ENCODE results near the gene SLC35F2.
"Not testable (repeated sequence)": the region's sequence is repeated elsewhere in the genome, so short reads cannot be mapped to it uniquely, and the experiment has no call there.

Gene SLC35F2, protein sequence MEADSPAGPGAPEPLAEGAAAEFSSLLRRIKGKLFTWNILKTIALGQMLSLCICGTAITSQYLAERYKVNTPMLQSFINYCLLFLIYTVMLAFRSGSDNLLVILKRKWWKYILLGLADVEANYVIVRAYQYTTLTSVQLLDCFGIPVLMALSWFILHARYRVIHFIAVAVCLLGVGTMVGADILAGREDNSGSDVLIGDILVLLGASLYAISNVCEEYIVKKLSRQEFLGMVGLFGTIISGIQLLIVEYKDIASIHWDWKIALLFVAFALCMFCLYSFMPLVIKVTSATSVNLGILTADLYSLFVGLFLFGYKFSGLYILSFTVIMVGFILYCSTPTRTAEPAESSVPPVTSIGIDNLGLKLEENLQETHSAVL

GRCh38 chr11:107858217-107859070 lies at the start of gene SLC35F2:
Gene SLC35F2, minus strand, starts transcription at chr11:107858787. Its CDS starts 20 bp downstream, at chr11:107858767.
- DNase-seq = peak; percentile 1

GRCh38 chr11:107908211-107908610 lies 49.6 kb upstream of the SLC35F2 start:
- no peak for DNase-seq

DNA sequence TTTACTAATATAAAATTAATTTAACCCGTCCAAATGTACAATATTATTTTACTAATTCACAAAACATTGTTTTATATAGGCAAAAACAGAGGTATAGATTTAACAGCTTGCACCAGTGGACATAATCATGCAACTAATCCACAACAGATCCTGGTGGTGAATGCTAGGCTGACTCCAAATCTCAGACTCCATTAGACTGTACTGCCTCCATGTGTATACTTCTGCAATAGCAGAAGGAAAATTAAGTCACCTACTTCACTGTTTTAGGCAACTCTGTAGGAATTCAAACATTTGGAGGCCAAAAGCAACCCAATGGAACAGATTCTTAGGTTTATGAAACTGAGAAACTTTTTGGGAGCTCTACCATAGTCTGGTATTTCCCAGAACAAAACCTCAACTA lies 39.7 kb upstream of the SLC35F2 start:
- no peak for DNase-seq

GRCh38 chr11:107882095-107882820 lies 23.7 kb upstream of the SLC35F2 start:
- no peak for DNase-seq

GRCh38 chr11:107881471-107881870 lies 22.9 kb upstream of the SLC35F2 start:
- DNase-seq = not testable (repeated sequence)

DNA sequence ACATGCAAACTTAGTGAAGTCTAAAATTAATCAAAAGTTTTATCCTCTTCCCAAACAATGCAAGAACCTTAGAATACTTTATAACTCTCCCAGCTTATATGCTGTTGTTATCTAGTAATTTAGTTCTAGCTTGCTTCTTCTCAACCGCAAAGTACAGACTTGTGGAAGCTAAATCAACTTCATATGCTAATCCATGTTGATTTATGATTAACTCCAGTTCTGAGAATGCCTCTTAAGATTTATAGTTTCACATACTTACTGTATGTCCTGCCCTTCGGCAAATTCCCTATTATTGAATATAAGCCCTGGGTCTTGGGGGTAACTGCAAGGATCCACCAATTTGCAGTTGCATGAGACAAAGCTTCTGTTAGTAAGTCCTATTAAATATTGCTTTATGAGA lies 17.6 kb upstream of the SLC35F2 start:
- no peak for DNase-seq

DNA sequence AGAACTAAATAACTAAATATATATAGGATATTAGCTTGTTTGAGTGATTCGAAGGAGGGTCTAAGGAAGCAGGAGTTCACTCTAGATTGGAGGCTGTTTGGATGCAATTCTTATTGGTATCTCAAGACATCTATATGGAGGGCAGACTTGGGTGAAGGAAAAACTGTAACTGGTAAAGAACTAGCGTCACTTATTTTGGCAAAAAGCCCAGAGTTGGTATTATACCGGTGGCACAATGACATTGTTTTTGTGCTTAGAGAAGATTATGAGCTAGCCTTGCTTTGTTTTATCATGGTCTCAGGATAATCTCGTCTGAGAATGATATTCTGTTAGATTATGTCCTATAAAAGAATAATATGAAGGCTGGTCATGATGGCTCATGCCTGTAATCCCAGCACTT lies 6.0 kb upstream of the SLC35F2 start:
- no peak for DNase-seq

GRCh38 chr11:107860688-107861087 lies 2.1 kb upstream of the SLC35F2 start:
- no peak for DNase-seq

- DNase-seq = not testable (repeated sequence)
Observed at GRCh38 chr11:107860240-107860620, 1.6 kb upstream of the SLC35F2 start.

DNA sequence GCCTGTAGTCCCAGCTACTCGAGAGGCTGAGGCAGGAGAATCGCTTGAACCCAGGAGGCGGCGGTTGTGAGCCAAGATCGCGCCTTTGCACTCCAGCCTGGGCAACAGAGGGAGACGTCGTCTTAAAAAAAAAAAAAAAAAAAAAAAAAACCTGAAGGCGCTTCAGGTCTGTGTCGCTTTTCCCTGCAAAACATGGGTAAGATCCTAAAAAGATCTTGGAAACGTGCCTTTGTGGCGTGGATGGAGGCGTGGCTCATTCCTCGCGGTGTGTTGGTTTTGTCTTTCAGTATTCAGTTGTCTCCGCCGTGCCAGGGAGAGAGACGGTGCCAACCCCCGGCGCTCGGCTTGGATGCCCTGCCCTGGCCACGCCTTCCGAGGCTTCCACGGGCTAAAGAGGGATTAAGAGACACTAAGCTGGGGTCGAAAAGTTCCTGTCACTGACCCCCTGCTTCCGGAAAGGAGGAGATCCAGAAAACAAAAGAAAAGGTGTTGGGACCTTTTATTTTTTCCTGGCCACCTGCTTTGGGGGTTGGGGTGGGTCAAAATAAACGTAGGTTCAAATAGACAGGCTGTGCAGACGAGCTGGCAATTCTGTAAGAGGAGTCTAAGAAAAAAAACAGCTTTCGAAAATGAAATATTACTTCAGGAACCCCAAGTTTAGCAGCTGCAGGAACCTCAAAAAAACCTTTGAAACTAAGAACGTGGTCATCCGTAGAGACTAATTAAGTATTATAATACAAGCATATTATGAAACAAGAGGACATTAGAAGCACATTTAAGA lies 1.1 kb upstream of the SLC35F2 start:
- no peak for DNase-seq

- no peak for DNase-seq
Observed at GRCh38 chr11:107857550-107858216, 904 bp downstream of the SLC35F2 start.

GRCh38 chr11:107856981-107857517 lies 1.5 kb downstream of the SLC35F2 start:
- DNase-seq = no peak

DNA sequence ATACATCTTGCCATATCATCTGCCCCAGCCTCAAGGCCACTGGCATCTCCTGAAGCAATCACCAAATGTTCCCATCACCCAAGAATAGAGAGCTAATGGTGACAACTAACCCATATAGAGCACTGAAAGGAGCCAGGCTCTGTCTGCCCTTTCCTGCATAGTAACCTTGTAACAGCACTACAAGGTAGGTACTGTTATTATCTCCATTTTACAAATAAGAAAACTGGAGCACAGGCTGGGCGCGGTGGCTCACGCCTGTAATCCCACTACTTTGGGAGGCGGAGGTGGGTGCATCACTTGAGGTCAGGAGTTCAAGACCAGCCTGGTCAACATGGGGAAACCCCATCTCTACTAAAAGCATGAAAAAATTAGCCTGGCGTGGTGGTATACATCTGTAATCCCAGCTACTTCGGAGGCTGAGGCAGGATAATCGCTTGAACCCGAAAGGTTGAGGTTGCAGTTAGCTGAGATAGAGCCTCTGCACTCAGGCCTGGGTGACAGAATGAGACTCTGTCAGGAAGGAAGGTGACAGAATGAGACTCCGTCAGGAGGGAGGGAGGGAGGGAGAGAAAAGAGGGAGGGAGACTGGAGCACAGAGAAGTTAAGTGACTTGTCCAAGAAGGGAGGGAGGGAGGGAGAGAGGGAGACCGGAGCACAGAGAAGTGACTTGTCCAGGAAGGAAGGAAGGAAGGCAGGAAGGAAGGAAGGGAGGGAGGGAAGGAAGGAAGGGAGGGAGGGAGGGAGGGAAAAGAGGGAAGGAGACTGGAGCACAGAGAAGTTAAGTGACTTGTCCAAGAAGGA lies 2.2 kb downstream of the SLC35F2 start:
- DNase-seq = no peak

DNA sequence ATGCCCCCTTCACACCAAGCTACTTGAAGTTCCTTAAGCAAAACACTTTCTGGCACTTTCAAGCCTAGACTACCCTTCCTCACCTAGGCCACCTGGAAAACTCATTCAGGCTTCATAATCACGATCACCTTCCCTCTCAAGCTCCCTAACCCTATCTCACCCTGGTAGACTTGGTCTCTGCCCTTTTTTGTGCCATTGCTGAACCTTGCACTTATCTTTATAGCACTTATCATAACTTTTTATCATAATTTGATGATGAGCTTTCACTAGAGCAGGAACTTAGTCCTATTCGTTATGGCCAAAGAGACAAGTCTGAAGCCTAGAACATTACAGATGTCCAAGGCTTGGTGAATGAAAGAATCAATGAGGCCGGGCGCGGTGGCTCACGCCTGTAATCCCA lies 5.5 kb downstream of the SLC35F2 start:
- no peak for DNase-seq

GRCh38 chr11:107851704-107852310 lies 6.8 kb downstream of the SLC35F2 start:
- no peak for DNase-seq

GRCh38 chr11:107849790-107850189 lies 8.8 kb downstream of the SLC35F2 start:
- no peak for DNase-seq

- no peak for DNase-seq
Observed at GRCh38 chr11:107848345-107848744, 10.2 kb downstream of the SLC35F2 start.

DNA sequence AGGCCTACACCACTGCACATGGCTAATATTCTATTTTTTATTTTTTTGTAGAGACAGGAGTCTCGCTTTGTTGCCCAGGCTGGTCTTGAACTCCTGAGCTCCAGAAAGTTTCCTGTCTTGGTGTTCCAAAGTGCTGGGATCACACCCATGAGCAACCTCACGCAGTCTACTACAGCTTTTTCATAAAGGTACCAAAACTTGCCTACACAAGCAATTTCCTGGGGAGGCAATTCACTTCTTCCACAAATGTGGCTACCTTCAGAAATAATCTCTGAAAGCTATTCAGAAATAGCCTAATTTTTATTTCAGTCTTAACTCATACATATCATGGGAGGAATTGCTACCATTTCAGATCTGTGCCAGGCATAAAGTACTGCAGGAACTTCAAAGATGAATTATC lies 11.4 kb downstream of the SLC35F2 start:
- DNase-seq = no peak

- no peak for DNase-seq
Observed at GRCh38 chr11:107844041-107844440, 14.5 kb downstream of the SLC35F2 start.

DNA sequence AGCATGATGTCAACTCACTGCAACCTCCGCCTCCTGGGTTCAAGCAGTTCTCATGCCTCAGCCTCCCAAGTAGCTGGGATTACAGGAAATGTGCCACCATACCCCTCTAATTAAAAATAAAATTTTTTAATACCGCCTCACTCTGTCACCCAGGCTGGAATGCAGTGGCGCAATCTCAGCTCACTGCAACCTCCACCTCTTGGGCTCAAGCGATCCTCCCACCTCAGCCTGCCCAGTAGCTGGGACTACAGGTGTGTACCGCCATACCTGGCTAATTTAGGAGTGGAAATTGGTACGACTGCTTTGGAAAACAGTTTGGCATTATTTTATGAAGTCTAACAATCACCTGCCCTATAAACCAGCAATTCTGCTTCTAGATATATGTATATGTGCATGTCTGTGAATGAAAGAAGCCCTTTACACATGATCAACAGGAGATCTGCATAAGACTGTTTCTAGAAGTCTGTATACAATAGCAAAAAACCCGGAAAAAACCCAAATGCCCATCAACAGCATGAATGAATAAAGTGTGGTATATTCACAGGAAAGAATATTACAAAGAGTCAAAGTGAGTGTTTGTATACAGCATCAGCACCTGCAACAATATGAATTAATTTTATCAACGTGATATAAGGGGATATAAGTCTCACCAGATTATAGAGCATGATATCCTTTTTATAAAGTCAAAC lies 16.0 kb downstream of the SLC35F2 start:
- DNase-seq = no peak

Data from NCI-H1694 (cell line).